K562 (cell line): ENCODE data around the gene EHMT2. TPM values are rescaled to one million over a fixed set of nuclear protein-coding genes. Genes with fewer than 3 reads are reported as not detected.

Source experiments
- DDX20 ChIP-seq: fragments of 450-650 bp; IDR thresholded peaks from 2 replicates; pipeline ENCODE4 v1.6.1; 2016; ENCODE audit warnings: missing genetic modification characterization, low read depth, mild to moderate bottlenecking, missing compliant biosample characterization, moderate library complexity
- HMG20A ChIP-seq: fragments of 450-650 bp; formaldehyde crosslinking; conservative IDR thresholded peaks from 2 replicates; pipeline ENCODE4 v1.4.0; 2020; ENCODE audit warnings: mild to moderate bottlenecking, mixed read lengths
- KLF10 ChIP-seq: fragments of 250-450 bp; sonication (Bioruptor Pico); IDR thresholded peaks from 2 replicates; pipeline ENCODE4 v1.6.1; 2021; ENCODE audit warnings: matching md5 sums
- NR1H2 ChIP-seq: sonication (generic); formaldehyde crosslinking; IDR thresholded peaks from 2 replicates; pipeline ENCODE4 v1.4.0; 2020; ENCODE audit warnings: mild to moderate bottlenecking, missing genetic modification reagents
- PCBP1 ChIP-seq: fragments of 200-400 bp; formaldehyde crosslinking; IDR thresholded peaks from 2 replicates; pipeline ENCODE4 v1.6.1; 2018; ENCODE audit warnings: mild to moderate bottlenecking, low read depth, low read length; ENCODE audit not compliant: poor library complexity, severe bottlenecking
- RCOR1 ChIP-seq, 2 experiments: IDR thresholded peaks; 2 replicates each; pipeline ENCODE4 v1.6.1; 2012; ENCODE audit warnings: low read depth in 2 of 2, low read length in 2 of 2, borderline replicate concordance in 1 of 2, improper control_type of control experiment in 1 of 2
- SLC30A9 ChIP-seq: fragments of 250-450 bp; sonication (Bioruptor Pico); IDR thresholded peaks from 2 replicates; pipeline ENCODE4 v1.8.0; 2022; ENCODE audit warnings: mild to moderate bottlenecking, moderate library complexity
- SNIP1 ChIP-seq: fragments of 450-650 bp; IDR thresholded peaks from 2 replicates; pipeline ENCODE4 v1.7.1; 2017; ENCODE audit warnings: low read depth, mild to moderate bottlenecking
- SRSF7 ChIP-seq: fragments of 200-400 bp; formaldehyde crosslinking; optimal IDR thresholded peaks from 2 replicates; pipeline ENCODE3; 2017; ENCODE audit warnings: mild to moderate bottlenecking, low read depth, low read length
- TEAD2 ChIP-seq: fragments of 450-650 bp; IDR thresholded peaks from 2 replicates; pipeline ENCODE4 v1.6.1; 2016; ENCODE audit warnings: missing genetic modification characterization, control low read depth, missing compliant biosample characterization
- TSC22D4 ChIP-seq: fragments of 450-650 bp; IDR thresholded peaks from 2 replicates; pipeline ENCODE4 v1.6.1; 2016; ENCODE audit warnings: missing genetic modification characterization, missing biosample characterization, control low read depth
- ZNF197 ChIP-seq: fragments of 200-800 bp; sonication (Bioruptor generic); IDR thresholded peaks from 2 replicates; pipeline ENCODE4 v1.6.1; 2016; ENCODE audit warnings: low read depth, missing genetic modification characterization, missing compliant biosample characterization
- ZNF551 ChIP-seq: fragments of 250-450 bp; sonication (Bioruptor Pico); IDR thresholded peaks from 2 replicates; pipeline ENCODE4 v1.5.0; 2021; ENCODE audit warnings: mild to moderate bottlenecking, moderate library complexity
- polyA plus RNA-seq, 8 experiments: library from polyadenylated mRNA; depleted of rRNA in 4 of 8; stranded (reverse) in 5 of 8; unstranded in 3 of 8; fragments of >200 nt; fragmentation: Nextera tagmentation in 2 of 8; fragmentation: Illumina TruSeq in 1 of 8; extraction: Ambion mirVana in 2 of 8; extraction: Trizol in 1 of 8; gene quantifications; 2 replicates each; pipeline versions ENCODE4 v1.2.1 to v1.2.3, GENCODE V29; 2011 to 2014; ENCODE audit warnings: inconsistent platforms in 1 of 8, missing spikeins in 1 of 8
- total RNA-seq, 7 experiments: library from RNA; depleted of rRNA in 6 of 7; stranded (reverse); fragments of >200 nt in 6 of 7; fragmentation: Illumina TruSeq in 2 of 7; extraction: Trizol in 2 of 7; gene quantifications; 2 replicates each; pipeline versions ENCODE4 v1.2.1 to v1.2.3, GENCODE V29; 2011 to 2021; ENCODE audit warnings: low replicate concordance in 1 of 7
- TF ChIP-seq, protein P1 (sequence below): fragments of 200-600 bp; sonication (generic); IDR thresholded peaks from one replicate; pipeline ENCODE4 v1.6.1; 2012; ENCODE audit warnings: mild to moderate bottlenecking, low read depth, low read length, inconsistent platforms
- TF ChIP-seq, protein P2 (sequence below): fragments of 450-650 bp; formaldehyde crosslinking; IDR thresholded peaks from 2 replicates; pipeline ENCODE4 v1.4.0; 2020; ENCODE audit warnings: mild to moderate bottlenecking, moderate library complexity

Gene EHMT2
- total and polyA plus RNA-seq, 9 of the 15 experiments (the other 6 are each of a cell fraction or from before 2014, with no cell fraction given) = 2.1 to 63.8 (median 38.5) TPM

DNA sequence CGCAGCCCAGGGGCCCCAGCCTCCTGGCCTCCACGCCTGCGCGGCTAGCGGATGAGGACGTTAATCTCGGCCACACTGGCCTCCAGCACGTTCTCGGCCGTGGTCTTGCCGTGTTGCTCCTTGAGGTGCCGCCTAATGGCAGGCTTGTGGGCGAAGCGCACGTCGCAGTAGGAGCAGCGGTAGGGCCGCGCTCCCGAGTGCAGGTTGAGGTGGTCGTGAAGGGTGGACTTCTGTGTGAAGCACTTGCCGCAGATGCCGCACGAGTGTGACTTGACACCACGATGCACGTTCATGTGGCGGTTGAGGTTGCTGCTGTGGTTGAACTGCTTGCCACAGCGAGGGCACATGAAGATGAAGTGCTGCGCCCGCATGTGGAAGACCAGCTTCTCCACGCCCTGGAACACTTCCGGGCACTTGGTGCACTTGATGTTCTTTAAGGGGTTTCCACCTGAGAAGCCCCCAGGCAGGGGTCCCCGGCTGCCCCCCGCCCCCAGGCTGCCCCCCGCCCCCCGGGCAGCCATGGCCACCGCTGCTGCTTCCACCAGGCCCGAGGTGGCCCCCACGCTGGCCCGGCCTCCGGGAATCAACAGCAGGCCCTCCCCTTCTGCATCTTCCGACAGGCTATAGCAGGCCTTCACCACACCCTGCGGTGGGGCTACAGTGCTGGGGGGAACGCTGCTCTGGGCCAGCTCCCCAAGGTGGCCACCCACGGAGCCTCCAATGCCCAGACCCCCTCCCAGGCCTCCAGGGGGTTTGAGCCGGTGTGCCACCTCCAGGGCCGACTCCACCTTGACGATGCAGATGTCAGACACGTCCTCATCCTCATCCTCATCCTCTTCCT is 2.6 kb upstream of the EHMT2 start (continued):
- TF ChIP-seq, protein P1, sequence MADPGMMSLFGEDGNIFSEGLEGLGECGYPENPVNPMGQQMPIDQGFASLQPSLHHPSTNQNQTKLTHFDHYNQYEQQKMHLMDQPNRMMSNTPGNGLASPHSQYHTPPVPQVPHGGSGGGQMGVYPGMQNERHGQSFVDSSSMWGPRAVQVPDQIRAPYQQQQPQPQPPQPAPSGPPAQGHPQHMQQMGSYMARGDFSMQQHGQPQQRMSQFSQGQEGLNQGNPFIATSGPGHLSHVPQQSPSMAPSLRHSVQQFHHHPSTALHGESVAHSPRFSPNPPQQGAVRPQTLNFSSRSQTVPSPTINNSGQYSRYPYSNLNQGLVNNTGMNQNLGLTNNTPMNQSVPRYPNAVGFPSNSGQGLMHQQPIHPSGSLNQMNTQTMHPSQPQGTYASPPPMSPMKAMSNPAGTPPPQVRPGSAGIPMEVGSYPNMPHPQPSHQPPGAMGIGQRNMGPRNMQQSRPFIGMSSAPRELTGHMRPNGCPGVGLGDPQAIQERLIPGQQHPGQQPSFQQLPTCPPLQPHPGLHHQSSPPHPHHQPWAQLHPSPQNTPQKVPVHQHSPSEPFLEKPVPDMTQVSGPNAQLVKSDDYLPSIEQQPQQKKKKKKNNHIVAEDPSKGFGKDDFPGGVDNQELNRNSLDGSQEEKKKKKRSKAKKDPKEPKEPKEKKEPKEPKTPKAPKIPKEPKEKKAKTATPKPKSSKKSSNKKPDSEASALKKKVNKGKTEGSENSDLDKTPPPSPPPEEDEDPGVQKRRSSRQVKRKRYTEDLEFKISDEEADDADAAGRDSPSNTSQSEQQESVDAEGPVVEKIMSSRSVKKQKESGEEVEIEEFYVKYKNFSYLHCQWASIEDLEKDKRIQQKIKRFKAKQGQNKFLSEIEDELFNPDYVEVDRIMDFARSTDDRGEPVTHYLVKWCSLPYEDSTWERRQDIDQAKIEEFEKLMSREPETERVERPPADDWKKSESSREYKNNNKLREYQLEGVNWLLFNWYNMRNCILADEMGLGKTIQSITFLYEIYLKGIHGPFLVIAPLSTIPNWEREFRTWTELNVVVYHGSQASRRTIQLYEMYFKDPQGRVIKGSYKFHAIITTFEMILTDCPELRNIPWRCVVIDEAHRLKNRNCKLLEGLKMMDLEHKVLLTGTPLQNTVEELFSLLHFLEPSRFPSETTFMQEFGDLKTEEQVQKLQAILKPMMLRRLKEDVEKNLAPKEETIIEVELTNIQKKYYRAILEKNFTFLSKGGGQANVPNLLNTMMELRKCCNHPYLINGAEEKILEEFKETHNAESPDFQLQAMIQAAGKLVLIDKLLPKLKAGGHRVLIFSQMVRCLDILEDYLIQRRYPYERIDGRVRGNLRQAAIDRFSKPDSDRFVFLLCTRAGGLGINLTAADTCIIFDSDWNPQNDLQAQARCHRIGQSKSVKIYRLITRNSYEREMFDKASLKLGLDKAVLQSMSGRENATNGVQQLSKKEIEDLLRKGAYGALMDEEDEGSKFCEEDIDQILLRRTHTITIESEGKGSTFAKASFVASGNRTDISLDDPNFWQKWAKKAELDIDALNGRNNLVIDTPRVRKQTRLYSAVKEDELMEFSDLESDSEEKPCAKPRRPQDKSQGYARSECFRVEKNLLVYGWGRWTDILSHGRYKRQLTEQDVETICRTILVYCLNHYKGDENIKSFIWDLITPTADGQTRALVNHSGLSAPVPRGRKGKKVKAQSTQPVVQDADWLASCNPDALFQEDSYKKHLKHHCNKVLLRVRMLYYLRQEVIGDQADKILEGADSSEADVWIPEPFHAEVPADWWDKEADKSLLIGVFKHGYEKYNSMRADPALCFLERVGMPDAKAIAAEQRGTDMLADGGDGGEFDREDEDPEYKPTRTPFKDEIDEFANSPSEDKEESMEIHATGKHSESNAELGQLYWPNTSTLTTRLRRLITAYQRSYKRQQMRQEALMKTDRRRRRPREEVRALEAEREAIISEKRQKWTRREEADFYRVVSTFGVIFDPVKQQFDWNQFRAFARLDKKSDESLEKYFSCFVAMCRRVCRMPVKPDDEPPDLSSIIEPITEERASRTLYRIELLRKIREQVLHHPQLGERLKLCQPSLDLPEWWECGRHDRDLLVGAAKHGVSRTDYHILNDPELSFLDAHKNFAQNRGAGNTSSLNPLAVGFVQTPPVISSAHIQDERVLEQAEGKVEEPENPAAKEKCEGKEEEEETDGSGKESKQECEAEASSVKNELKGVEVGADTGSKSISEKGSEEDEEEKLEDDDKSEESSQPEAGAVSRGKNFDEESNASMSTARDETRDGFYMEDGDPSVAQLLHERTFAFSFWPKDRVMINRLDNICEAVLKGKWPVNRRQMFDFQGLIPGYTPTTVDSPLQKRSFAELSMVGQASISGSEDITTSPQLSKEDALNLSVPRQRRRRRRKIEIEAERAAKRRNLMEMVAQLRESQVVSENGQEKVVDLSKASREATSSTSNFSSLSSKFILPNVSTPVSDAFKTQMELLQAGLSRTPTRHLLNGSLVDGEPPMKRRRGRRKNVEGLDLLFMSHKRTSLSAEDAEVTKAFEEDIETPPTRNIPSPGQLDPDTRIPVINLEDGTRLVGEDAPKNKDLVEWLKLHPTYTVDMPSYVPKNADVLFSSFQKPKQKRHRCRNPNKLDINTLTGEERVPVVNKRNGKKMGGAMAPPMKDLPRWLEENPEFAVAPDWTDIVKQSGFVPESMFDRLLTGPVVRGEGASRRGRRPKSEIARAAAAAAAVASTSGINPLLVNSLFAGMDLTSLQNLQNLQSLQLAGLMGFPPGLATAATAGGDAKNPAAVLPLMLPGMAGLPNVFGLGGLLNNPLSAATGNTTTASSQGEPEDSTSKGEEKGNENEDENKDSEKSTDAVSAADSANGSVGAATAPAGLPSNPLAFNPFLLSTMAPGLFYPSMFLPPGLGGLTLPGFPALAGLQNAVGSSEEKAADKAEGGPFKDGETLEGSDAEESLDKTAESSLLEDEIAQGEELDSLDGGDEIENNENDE = no peak
- TF ChIP-seq SNIP1 (no peak), ZNF551 (CRISPR knock-in tag) (no peak), SLC30A9 (no peak), RCOR1 (IDR thresholded peaks at IDR 0.05; ENCODE audit: borderline replicate concordance in 1 of 2, low read depth in 2 of 2, low read length in 2 of 2) (no peak), KLF10 (CRISPR knock-in tag) (no peak), TEAD2 (tag) (no peak), DDX20 (no peak), SRSF7 (no peak), HMG20A (CRISPR knock-in tag) (no peak), ZNF197 (no peak), PCBP1 (no peak), NR1H2 (CRISPR knock-in tag) (no peak), TSC22D4 (tag) (no peak)
- TF ChIP-seq, protein P2, sequence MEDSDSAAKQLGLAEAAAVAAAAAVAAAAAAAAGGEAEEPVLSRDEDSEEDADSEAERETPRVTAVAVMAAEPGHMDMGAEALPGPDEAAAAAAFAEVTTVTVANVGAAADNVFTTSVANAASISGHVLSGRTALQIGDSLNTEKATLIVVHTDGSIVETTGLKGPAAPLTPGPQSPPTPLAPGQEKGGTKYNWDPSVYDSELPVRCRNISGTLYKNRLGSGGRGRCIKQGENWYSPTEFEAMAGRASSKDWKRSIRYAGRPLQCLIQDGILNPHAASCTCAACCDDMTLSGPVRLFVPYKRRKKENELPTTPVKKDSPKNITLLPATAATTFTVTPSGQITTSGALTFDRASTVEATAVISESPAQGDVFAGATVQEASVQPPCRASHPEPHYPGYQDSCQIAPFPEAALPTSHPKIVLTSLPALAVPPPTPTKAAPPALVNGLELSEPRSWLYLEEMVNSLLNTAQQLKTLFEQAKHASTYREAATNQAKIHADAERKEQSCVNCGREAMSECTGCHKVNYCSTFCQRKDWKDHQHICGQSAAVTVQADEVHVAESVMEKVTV (CRISPR knock-in tag) = no peak
